C4-2B (cell line): Measurements from ENCODE around the gene FTHL17.

ENCODE experiments used
- ZFX ChIP-seq: fragments of 450-650 bp; IDR thresholded peaks from 2 replicates; pipeline ENCODE4 v1.6.1; 2017
- TF ChIP-seq, protein P1 (sequence below): fragments of 450-650 bp; conservative IDR thresholded peaks from 2 replicates; pipeline ENCODE4 v1.5.1; 2017; ENCODE audit warnings: mild to moderate bottlenecking

DNA sequence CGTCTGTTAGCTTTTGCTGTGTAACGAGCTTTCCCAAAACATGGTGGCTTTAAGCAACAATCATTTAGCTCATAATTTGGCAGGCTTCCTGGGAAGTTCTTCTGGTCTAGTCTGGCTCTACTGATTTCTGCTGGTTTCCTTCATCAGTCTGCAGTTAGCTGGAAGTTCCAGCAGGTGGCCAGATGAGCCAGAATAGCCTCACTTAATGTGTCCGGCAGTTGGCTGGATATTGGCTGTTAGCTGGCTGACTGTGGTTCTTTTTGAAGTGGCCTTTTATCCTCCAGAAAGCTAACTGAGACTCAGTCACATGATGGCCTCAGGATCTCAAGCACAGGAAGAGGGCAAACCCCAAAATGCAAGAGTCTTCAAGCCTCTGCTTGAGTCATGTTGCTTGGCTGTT is 34.9 kb downstream of the FTHL17 start:
- TF ChIP-seq, protein P1, sequence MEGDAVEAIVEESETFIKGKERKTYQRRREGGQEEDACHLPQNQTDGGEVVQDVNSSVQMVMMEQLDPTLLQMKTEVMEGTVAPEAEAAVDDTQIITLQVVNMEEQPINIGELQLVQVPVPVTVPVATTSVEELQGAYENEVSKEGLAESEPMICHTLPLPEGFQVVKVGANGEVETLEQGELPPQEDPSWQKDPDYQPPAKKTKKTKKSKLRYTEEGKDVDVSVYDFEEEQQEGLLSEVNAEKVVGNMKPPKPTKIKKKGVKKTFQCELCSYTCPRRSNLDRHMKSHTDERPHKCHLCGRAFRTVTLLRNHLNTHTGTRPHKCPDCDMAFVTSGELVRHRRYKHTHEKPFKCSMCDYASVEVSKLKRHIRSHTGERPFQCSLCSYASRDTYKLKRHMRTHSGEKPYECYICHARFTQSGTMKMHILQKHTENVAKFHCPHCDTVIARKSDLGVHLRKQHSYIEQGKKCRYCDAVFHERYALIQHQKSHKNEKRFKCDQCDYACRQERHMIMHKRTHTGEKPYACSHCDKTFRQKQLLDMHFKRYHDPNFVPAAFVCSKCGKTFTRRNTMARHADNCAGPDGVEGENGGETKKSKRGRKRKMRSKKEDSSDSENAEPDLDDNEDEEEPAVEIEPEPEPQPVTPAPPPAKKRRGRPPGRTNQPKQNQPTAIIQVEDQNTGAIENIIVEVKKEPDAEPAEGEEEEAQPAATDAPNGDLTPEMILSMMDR, result peak; percentile 61
- TF ChIP-seq ZFX, result no peak
